ENCODE measurements around the gene RAB4B.
A peak's percentile ranks its signal among the peaks of the same experiment; 100 is the strongest.

RAB4B gene

DNA sequence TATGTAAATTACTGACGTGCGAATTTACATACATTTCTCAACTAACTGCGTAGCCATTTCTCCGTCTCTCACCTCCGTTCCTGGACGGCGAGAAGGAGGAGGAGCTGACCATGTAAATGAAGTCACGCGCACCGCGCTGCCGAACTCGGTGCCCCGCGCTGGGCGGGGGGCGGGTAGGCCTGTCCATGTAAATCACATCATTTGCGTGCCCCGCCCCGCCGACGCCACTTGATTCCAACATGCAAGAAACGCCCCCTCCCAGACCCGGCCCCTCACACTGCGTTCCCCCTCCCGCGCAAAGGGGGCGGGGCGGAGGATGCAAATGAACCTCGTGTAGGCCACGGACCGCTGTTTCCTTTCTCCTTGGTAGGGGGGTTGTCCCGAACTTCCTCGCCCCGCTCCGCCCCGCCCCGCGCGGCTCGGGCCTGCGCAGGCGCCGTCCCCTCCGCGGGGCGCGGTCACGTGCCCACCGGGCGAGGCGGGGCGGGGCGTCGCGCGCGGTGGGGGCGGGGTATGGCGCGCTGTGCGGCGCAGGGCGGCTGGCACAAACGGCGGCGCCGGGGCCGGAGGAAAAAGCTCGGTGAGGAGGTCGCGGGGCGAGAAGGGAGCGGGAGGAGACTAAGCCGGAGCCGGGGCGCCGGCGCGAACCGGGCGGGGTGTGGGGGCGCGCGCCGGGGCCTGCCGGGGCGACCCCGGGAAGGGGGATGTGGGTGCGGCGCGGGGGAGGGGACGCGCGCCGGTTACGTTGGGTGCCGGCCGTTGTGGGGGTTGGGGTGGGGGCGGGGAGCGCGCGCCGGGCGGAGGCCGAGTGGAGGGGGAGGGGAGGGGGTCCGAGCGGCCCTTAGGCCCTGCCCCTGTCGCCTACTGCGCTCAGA, 20.9 kb downstream of the RAB4B start, which contains the start of gene EGLN2:
EGLN2 (plus strand) TSS at position 509 of the 875 bp plus-strand sequence. CDS start 1,382 bp downstream, outside the sequence.
- peaks cover 7 to 33% (median 10%) of the 10 kb centered on the region in 3 donors for H3K36me3 ChIP-seq
- intact Hi-C loops (cut with DNase I; ENCODE audit: low total_unique reads): no loop called here
- TF ChIP-seq, protein P1, sequence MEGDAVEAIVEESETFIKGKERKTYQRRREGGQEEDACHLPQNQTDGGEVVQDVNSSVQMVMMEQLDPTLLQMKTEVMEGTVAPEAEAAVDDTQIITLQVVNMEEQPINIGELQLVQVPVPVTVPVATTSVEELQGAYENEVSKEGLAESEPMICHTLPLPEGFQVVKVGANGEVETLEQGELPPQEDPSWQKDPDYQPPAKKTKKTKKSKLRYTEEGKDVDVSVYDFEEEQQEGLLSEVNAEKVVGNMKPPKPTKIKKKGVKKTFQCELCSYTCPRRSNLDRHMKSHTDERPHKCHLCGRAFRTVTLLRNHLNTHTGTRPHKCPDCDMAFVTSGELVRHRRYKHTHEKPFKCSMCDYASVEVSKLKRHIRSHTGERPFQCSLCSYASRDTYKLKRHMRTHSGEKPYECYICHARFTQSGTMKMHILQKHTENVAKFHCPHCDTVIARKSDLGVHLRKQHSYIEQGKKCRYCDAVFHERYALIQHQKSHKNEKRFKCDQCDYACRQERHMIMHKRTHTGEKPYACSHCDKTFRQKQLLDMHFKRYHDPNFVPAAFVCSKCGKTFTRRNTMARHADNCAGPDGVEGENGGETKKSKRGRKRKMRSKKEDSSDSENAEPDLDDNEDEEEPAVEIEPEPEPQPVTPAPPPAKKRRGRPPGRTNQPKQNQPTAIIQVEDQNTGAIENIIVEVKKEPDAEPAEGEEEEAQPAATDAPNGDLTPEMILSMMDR (IDR thresholded peaks at IDR 0.05): no peak
- peak; percentile 100 for DNase-seq
- H3K27me3 ChIP-seq: no peaks in the 10 kb centered on the region
- H3K9me3 ChIP-seq: no peaks in the 10 kb centered on the region
- peak within 1 kb of the TSS; percentile 97 for H3K27ac ChIP-seq
- H3K4me3 ChIP-seq: peak within 1 kb of the TSS; percentile 91 to 97
- H3K4me1 ChIP-seq: peaks cover 0 to 50% (median 44%) of the 10 kb centered on the region in 4 donors

DNA sequence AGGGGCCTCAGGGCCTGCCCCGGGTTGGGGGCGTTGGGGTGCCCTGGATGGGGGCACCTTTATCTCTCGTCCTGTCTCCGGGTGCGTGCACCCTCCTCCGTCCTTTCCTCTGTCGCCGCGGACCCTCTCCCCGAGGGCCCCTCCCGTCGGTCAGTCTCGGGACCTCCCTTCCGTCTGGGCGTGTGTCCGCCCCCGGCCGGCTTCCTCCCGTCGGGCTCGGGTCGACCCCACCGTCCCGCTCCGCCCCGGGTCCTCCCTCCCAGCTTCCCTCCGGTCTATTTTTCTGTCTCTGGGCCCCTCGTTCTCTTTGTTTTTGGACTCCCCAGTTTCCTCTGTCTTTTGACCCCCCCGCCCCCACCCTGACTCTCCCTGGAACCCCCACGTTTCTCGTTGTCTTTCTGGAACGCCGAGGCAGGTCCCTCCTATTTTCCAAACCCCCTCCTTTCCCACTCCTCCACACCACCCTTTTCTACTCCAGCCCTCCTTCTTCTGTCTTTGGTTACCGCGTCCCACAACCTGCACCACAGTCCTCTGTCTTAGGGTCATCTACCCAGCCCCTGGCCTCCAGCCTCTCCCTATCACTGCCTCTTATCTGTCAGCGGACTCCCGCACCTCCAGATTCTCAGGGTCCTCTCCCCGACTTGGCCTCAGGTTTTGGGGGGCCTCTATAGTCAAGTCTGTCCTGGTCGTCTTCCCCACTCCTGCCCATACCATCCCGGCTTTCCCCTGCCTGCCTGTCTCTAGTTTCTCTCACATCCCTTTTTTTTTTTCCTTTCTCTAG, 21.7 kb downstream of the RAB4B start:
- Histone ChIP-seq H3K27ac (peak overlapping the region; percentile 97), H3K4me3 (peak overlapping the region; percentile 91 to 97), H3K36me3 (peaks cover 7 to 33% (median 10%) of the 10 kb centered on the region in 3 donors), H3K9me3 (no peaks in the 10 kb centered on the region), H3K27me3 (no peaks in the 10 kb centered on the region), H3K4me1 (peaks cover 0 to 57% (median 52%) of the 10 kb centered on the region in 4 donors)
- TF ChIP-seq, protein P1 (IDR thresholded peaks at IDR 0.05): no peak
- intact Hi-C loops (cut with DNase I; ENCODE audit: low total_unique reads): loop anchor here (10.0 kb wide), 1 partner anchor 45 kb away; the partner anchor contains the start of genes ACTMAP and SNRPA
- no peak for DNase-seq

DNA sequence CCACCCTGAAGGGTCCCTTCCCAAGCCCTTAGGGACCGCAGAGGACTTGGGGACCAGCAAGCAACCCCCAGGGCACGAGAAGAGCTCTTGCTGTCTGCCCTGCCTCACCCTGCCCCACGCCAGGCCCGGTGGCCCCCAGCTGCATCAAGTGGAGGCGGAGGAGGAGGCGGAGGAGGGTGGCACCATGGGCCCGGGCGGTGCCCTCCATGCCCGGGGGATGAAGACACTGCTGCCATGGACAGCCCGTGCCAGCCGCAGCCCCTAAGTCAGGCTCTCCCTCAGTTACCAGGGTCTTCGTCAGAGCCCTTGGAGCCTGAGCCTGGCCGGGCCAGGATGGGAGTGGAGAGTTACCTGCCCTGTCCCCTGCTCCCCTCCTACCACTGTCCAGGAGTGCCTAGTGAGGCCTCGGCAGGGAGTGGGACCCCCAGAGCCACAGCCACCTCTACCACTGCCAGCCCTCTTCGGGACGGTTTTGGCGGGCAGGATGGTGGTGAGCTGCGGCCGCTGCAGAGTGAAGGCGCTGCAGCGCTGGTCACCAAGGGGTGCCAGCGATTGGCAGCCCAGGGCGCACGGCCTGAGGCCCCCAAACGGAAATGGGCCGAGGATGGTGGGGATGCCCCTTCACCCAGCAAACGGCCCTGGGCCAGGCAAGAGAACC, 22.4 kb downstream of the RAB4B start:
- peak overlapping the region; percentile 97 for H3K27ac ChIP-seq
- H3K36me3 ChIP-seq: peaks cover 7 to 35% (median 10%) of the 10 kb centered on the region in 3 donors
- peaks cover 0 to 64% (median 59%) of the 10 kb centered on the region in 4 donors for H3K4me1 ChIP-seq
- no peaks in the 10 kb centered on the region for H3K9me3 ChIP-seq
- TF ChIP-seq, protein P1 (IDR thresholded peaks at IDR 0.05): no peak
- H3K27me3 ChIP-seq: no peaks in the 10 kb centered on the region
- intact Hi-C loops (cut with DNase I; ENCODE audit: low total_unique reads): loop anchor here (10.0 kb wide), 1 partner anchor 46 kb away; the partner anchor contains the start of genes ACTMAP and SNRPA
- peak overlapping the region; percentile 91 to 97 for H3K4me3 ChIP-seq
- DNase-seq: no peak

DNA sequence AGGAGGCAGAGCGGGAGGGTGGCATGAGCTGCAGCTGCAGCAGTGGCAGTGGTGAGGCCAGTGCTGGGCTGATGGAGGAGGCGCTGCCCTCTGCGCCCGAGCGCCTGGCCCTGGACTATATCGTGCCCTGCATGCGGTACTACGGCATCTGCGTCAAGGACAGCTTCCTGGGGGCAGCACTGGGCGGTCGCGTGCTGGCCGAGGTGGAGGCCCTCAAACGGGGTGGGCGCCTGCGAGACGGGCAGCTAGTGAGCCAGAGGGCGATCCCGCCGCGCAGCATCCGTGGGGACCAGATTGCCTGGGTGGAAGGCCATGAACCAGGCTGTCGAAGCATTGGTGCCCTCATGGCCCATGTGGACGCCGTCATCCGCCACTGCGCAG, 22.9 kb downstream of the RAB4B start:
- DNase-seq: no peak
- intact Hi-C loops (cut with DNase I; ENCODE audit: low total_unique reads): loop anchor here (10.0 kb wide), 1 partner anchor 46 kb away; the partner anchor contains the start of genes ACTMAP and SNRPA

More for the DNA sequence above, 22.9 kb downstream of the RAB4B start:
- no peaks in the 10 kb centered on the region for H3K9me3 ChIP-seq
- H3K4me1 ChIP-seq: peaks cover 1 to 69% (median 64%) of the 10 kb centered on the region in 4 donors
- TF ChIP-seq, protein P1 (IDR thresholded peaks at IDR 0.05): no peak
- H3K36me3 ChIP-seq: peaks cover 7 to 36% (median 10%) of the 10 kb centered on the region in 3 donors
- no peaks in the 10 kb centered on the region for H3K27me3 ChIP-seq
- H3K4me3 ChIP-seq: peak overlapping the region; percentile 91 to 97
- peak overlapping the region; percentile 97 for H3K27ac ChIP-seq
